Thyroid gland (tissue), 4 donors: ENCODE data around the gene NFU1. TPM values are rescaled to one million over a fixed set of nuclear protein-coding genes. Genes with fewer than 3 reads are reported as not detected.
A peak's percentile ranks its signal among the peaks of the same experiment; 100 is the strongest.

Source experiments
- DNase-seq, 2 donors: peaks; one replicate each; pipeline ENCODE4 v3.0.0-alpha.2; 2019
- H3K27ac ChIP-seq, 3 donors: fragments of 200-600 bp; sonication (generic); 1 replicate in 2 of 3; 2 replicates in 1 of 3; pipeline ENCODE4 v1.5.1; 2016 to 2019; ENCODE audit warnings: mild to moderate bottlenecking in 1 of 3, moderate library complexity in 1 of 3
- H3K27me3 ChIP-seq: fragments of 200-600 bp; sonication (generic); one replicate; pipeline ENCODE4 v1.5.1; 2019
- H3K36me3 ChIP-seq, 2 donors: fragments of 200-600 bp; sonication (generic); one replicate each; pipeline ENCODE4 v1.5.1; 2016 to 2019
- H3K4me1 ChIP-seq, 2 donors: fragments of 200-600 bp; sonication (generic); one replicate each; pipeline ENCODE4 v1.5.1; 2017 to 2019
- H3K4me3 ChIP-seq, 3 donors: fragments of 200-600 bp; sonication (generic); replicated peaks in 1 of 3; 1 replicate in 2 of 3; 2 replicates in 1 of 3; pipeline ENCODE4 v1.5.1; 2016; ENCODE audit warnings: mild to moderate bottlenecking in 1 of 3
- H3K9me3 ChIP-seq: fragments of 200-600 bp; sonication (generic); one replicate; pipeline ENCODE4 v1.5.1; 2017
- CTCF ChIP-seq, 6 experiments: fragments of 200-600 bp in 3 of 6; fragments of 450-650 bp in 3 of 6; sonication (generic) in 3 of 6; IDR thresholded peaks; one replicate each; pipeline ENCODE4 v1.5.1; 2016 to 2019; ENCODE audit warnings: antibody characterized with exemption in 6 of 6, mild to moderate bottlenecking in 2 of 6, inconsistent platforms in 1 of 6, moderate library complexity in 1 of 6
- POLR2A ChIP-seq, 2 donors: fragments of 450-650 bp; IDR thresholded peaks; one replicate each; pipeline ENCODE4 v1.6.1; 2017; ENCODE audit warnings: antibody characterized with exemption in 2 of 2, mild to moderate bottlenecking in 2 of 2, moderate library complexity in 1 of 2
- WGBS, 2 donors: methylation state at CpG; one replicate each; pipeline ENCODE4 v1.1.5; 2017; 5-methylcytosine and 5-hydroxymethylcytosine counted together
- intact Hi-C: fragments of 100-400 bp; cut with DNase I; formaldehyde crosslinking; loops from one replicate; pipeline ENCODE4 v1.15.1; 2023
- total RNA-seq, 4 donors: library from RNA; depleted of rRNA; stranded (reverse); fragments of >200 nt; gene quantifications; one replicate each; pipeline ENCODE4 v1.2.3, GENCODE V29; 2016

The NFU1 gene
- total RNA-seq, 4 donors from 2014 or later = 38.7 to 74.2 (median 55.2) TPM

- no peaks in the 10 kb centered on the region for H3K9me3 ChIP-seq
- H3K4me1 ChIP-seq = peaks cover 23 to 26% of the 10 kb centered on the region in 2 donors
- H3K4me3 ChIP-seq = no peak overlapping the region
- no peak for DNase-seq
- TF ChIP-seq CTCF (IDR thresholded peaks at IDR 0.05) (no peak), POLR2A (IDR thresholded peaks at IDR 0.05) (no peak)
- intact Hi-C loops = no loop called here
- WGBS, 2 donors = 62 to 79% methylated on average over 1 of the region's 1 CpG
- peak overlapping the region in 2 of 3 donors; percentile 26 to 73 for H3K27ac ChIP-seq
- H3K36me3 ChIP-seq = peaks cover 0 to 3% of the 10 kb centered on the region in 2 donors
- no peaks in the 10 kb centered on the region for H3K27me3 ChIP-seq
Observed at GRCh38 chr2:69477627-69478026, 40.4 kb upstream of the NFU1 start.

GRCh38 chr2:69474688-69475087, 37.5 kb upstream of the NFU1 start:
- Histone ChIP-seq H3K36me3 (no peaks in the 10 kb centered on the region), H3K9me3 (no peaks in the 10 kb centered on the region), H3K4me1 (peaks cover 14 to 17% of the 10 kb centered on the region in 2 donors), H3K27me3 (no peaks in the 10 kb centered on the region), H3K4me3 (no peak overlapping the region), H3K27ac (no peak overlapping the region)
- no peak for DNase-seq
- 90 to 91% methylated on average over 2 of the region's 2 CpGs for WGBS, 2 donors
- intact Hi-C loops = no loop called here
- TF ChIP-seq CTCF (IDR thresholded peaks at IDR 0.05) (no peak), POLR2A (IDR thresholded peaks at IDR 0.05) (no peak)

GRCh38 chr2:69471793-69472192, 34.6 kb upstream of the NFU1 start:
- Histone ChIP-seq H3K27me3 (no peaks in the 10 kb centered on the region), H3K4me1 (peaks cover 0 to 1% of the 10 kb centered on the region in 2 donors), H3K36me3 (peaks cover 0 to 3% of the 10 kb centered on the region in 2 donors), H3K4me3 (no peak overlapping the region), H3K9me3 (no peaks in the 10 kb centered on the region), H3K27ac (no peak overlapping the region)
- no peak for DNase-seq
- 90 to 93% methylated on average over 2 of the region's 2 CpGs for WGBS, 2 donors
- TF ChIP-seq CTCF (IDR thresholded peaks at IDR 0.05) (no peak), POLR2A (IDR thresholded peaks at IDR 0.05) (no peak)
- intact Hi-C loops = no loop called here

GRCh38 chr2:69470911-69471310, 33.7 kb upstream of the NFU1 start:
- Histone ChIP-seq H3K9me3 (no peaks in the 10 kb centered on the region), H3K36me3 (peaks cover 0 to 8% of the 10 kb centered on the region in 2 donors), H3K4me3 (no peak overlapping the region), H3K27ac (no peak overlapping the region), H3K27me3 (no peaks in the 10 kb centered on the region), H3K4me1 (no peaks in the 10 kb centered on the region)
- 73 to 82% methylated on average over 5 of the region's 5 CpGs for WGBS, 2 donors
- DNase-seq = no peak
- TF ChIP-seq POLR2A (IDR thresholded peaks at IDR 0.05) (no peak), CTCF (IDR thresholded peaks at IDR 0.05) (no peak)
- intact Hi-C loops = no loop called here

GRCh38 chr2:69469784-69470183, 32.5 kb upstream of the NFU1 start:
- Histone ChIP-seq H3K36me3 (peaks cover 0 to 16% of the 10 kb centered on the region in 2 donors), H3K9me3 (no peaks in the 10 kb centered on the region), H3K4me3 (no peak overlapping the region), H3K27ac (no peak overlapping the region), H3K4me1 (no peaks in the 10 kb centered on the region), H3K27me3 (no peaks in the 10 kb centered on the region)
- no peak for TF ChIP-seq POLR2A (IDR thresholded peaks at IDR 0.05)
- no peak for TF ChIP-seq CTCF (IDR thresholded peaks at IDR 0.05)
- WGBS, 2 donors = 92% methylated on average over 1 of the region's 1 CpG
- DNase-seq = no peak
- intact Hi-C loops = no loop called here
